MCF 10A (cell line): Measurements from ENCODE around the gene WDR59. TPM values are rescaled to one million over a fixed set of nuclear protein-coding genes. Genes with fewer than 3 reads are reported as not detected.

Source experiments
- BruUV-seq: library from RNA; stranded (reverse); fragments of 400-500 nt; replicated peaks from 2 replicates; lab custom pipeline; 2021; lab: Mats Ljungman, UMichigan
- CTCF ChIA-PET: fragments of 300-600 bp; sonication (Branson Sonifier 250); formaldehyde crosslinking; extraction: SDS; loops from one replicate; lab custom pipeline; 2021; ENCODE audit warnings: antibody characterized with exemption, inconsistent platforms; lab: Yijun Ruan, JAX
- POLR2A ChIA-PET: fragments of 300-600, 350-650 bp; sonication (Branson Sonifier 250); formaldehyde crosslinking; extraction: SDS; loops from one replicate; lab custom pipeline; 2020; ENCODE audit warnings: antibody characterized with exemption, inconsistent platforms; lab: Yijun Ruan, JAX
- DNase-seq: peaks from one replicate; pipeline ENCODE4 v3.0.0-alpha.2; 2018; ENCODE audit not compliant: unreplicated experiment
- H3K27ac Mint-ChIP-seq: one replicate; pipeline ENCODE4 v1.8.0; 2022; ENCODE audit warnings: mild to moderate bottlenecking, low read depth, mixed read lengths; ENCODE audit not compliant: unreplicated experiment
- H3K27me3 Mint-ChIP-seq: one replicate; pipeline ENCODE4 v1.8.0; 2022; ENCODE audit warnings: mixed read lengths; ENCODE audit not compliant: insufficient read depth, unreplicated experiment
- H3K36me3 Mint-ChIP-seq: one replicate; pipeline ENCODE4 v1.8.0; 2022; ENCODE audit warnings: mild to moderate bottlenecking, moderate library complexity, mixed read lengths; ENCODE audit not compliant: insufficient read depth, unreplicated experiment
- H3K4me1 Mint-ChIP-seq: one replicate; pipeline ENCODE4 v1.8.0; 2022; ENCODE audit warnings: mixed read lengths; ENCODE audit not compliant: insufficient read depth, unreplicated experiment
- H3K4me3 Mint-ChIP-seq: one replicate; pipeline ENCODE4 v1.8.0; 2022; ENCODE audit warnings: mild to moderate bottlenecking, moderate library complexity, mixed read lengths; ENCODE audit not compliant: unreplicated experiment
- H3K9me3 Mint-ChIP-seq: one replicate; pipeline ENCODE4 v1.8.0; 2022; ENCODE audit warnings: mixed read lengths; ENCODE audit not compliant: unreplicated experiment
- intact Hi-C: fragments of 100-400 bp; cut with micrococcal nuclease; formaldehyde crosslinking; loops from 2 replicates; pipeline ENCODE4 v1.14.1; 2022
- total RNA-seq: library from RNA; stranded (reverse); gene quantifications from 2 replicates; pipeline ENCODE4 v1.2.3, GENCODE V29; 2022
- TF ChIP-seq, protein P1 (sequence below): fragments of 200-600 bp; IDR thresholded peaks from one replicate; pipeline ENCODE4 v1.8.0; 2022; ENCODE audit warnings: antibody characterized with exemption, mild to moderate bottlenecking; ENCODE audit not compliant: unreplicated experiment

WDR59 gene
- total RNA-seq, 1 experiment from 2014 or later: 56.1 TPM

DNA sequence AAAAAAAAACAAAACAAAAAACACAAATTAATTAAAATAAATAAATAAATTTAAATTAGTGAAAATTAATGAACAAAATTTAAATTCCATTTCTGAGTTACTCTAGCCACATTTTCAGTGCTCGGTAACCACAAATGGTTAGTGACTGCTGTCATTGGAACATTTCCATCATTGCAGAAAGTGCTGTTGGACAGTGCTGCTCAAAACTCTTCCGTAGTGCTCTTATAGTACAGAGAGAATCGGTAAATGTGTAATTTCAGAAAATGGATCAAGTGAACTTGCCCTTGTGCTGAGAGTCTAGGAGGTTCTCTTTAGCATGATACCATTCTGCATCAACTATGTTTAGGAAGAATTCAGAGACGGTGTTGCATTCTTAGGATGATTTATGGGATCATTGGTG is 37.6 kb upstream of the WDR59 start:
- BruUV-seq: no TSS peak
- intact Hi-C loops: no loop called here
- Mint-ChIP-seq H3K9me3 (peaks cover 12% of the 10 kb centered on the region), H3K27me3 (no peaks in the 10 kb centered on the region), H3K4me3 (no peak overlapping the region), H3K4me1 (no peaks in the 10 kb centered on the region), H3K27ac (no peak overlapping the region), H3K36me3 (peaks cover 6% of the 10 kb centered on the region)
- no peak for DNase-seq
- ChIA-PET POLR2A (interaction anchor here (1.0 kb wide), 1 partner anchor 11 kb away, joined by 3 read pairs; no protein-coding TSS in a partner anchor), CTCF (interaction anchor here (0.7 to 1.3 kb wide), 2 partner anchors 25 to 66 kb away, joined by 3 to 8 read pairs; no protein-coding TSS in a partner anchor)
- TF ChIP-seq, protein P1, sequence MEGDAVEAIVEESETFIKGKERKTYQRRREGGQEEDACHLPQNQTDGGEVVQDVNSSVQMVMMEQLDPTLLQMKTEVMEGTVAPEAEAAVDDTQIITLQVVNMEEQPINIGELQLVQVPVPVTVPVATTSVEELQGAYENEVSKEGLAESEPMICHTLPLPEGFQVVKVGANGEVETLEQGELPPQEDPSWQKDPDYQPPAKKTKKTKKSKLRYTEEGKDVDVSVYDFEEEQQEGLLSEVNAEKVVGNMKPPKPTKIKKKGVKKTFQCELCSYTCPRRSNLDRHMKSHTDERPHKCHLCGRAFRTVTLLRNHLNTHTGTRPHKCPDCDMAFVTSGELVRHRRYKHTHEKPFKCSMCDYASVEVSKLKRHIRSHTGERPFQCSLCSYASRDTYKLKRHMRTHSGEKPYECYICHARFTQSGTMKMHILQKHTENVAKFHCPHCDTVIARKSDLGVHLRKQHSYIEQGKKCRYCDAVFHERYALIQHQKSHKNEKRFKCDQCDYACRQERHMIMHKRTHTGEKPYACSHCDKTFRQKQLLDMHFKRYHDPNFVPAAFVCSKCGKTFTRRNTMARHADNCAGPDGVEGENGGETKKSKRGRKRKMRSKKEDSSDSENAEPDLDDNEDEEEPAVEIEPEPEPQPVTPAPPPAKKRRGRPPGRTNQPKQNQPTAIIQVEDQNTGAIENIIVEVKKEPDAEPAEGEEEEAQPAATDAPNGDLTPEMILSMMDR: no peak

DNA sequence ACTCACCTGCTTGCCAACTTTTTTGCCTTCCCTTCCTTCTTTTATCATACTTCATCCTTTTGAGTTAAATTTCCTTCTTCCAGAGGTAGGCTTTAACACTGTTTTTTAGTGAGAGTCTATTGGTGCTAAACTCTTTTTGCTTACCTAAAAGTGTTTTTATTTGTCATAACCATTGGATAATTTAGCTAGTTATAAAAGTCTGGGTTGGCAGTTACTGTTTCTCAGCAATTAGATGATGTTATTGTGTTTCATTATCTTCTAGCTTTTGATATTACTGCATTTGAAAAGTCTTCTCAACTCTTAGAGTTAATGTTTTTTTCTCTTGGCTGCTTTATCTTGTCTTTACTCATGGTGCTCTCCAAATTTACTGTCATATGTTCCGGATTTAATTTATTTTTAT is 36.5 kb upstream of the WDR59 start:
- TF ChIP-seq, protein P1: no peak
- no peaks in the 10 kb centered on the region for H3K4me1 Mint-ChIP-seq
- no peak for DNase-seq
- H3K36me3 Mint-ChIP-seq: peaks cover 6% of the 10 kb centered on the region
- CTCF ChIA-PET: no interaction called here
- H3K27me3 Mint-ChIP-seq: no peaks in the 10 kb centered on the region
- intact Hi-C loops: no loop called here
- no TSS peak for BruUV-seq
- no peak overlapping the region for H3K27ac Mint-ChIP-seq
- H3K4me3 Mint-ChIP-seq: no peak overlapping the region
- peaks cover 12% of the 10 kb centered on the region for H3K9me3 Mint-ChIP-seq
- POLR2A ChIA-PET: no interaction called here

- intact Hi-C loops: no loop called here
- no peak overlapping the region for H3K27ac Mint-ChIP-seq
- H3K4me3 Mint-ChIP-seq: no peak overlapping the region
- H3K9me3 Mint-ChIP-seq: peaks cover 12% of the 10 kb centered on the region
- H3K36me3 Mint-ChIP-seq: peaks cover 6% of the 10 kb centered on the region
- POLR2A ChIA-PET: no interaction called here
- TF ChIP-seq, protein P1: no peak
- H3K27me3 Mint-ChIP-seq: no peaks in the 10 kb centered on the region
- DNase-seq: no peak
- H3K4me1 Mint-ChIP-seq: no peaks in the 10 kb centered on the region
- BruUV-seq: no TSS peak
- CTCF ChIA-PET: interaction anchor here (1.0 kb wide), 1 partner anchor 49 kb away, joined by 5 read pairs; no protein-coding TSS in a partner anchor
These were observed 34.7 kb upstream of the WDR59 start for GRCh38 chr16:75019586-75019985.

DNA sequence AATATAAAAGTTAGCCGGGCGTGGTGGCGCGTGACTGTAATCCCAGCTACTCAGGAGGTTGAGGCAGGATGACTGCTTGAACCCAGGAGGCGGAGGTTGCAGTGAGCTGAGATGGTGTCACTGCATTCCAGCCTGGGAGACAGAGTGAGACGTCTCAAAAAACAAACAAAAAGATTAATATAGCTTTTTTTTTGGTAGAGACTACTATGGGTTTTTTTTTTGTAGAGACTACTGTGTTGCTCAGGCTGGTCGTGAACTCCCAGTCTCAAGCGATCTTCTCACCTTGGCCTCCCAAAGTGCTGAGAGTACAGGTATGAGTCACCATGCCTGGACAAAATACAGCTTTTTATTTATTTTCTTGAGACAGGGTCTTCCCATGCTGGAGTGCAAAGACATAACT is 34.1 kb upstream of the WDR59 start:
- no peak overlapping the region for H3K27ac Mint-ChIP-seq
- peaks cover 12% of the 10 kb centered on the region for H3K9me3 Mint-ChIP-seq
- intact Hi-C loops: no loop called here
- POLR2A ChIA-PET: no interaction called here
- no TSS peak for BruUV-seq
- TF ChIP-seq, protein P1: no peak
- CTCF ChIA-PET: interaction anchor here (1.0 kb wide), 1 partner anchor 49 kb away, joined by 5 read pairs; no protein-coding TSS in a partner anchor
- H3K4me3 Mint-ChIP-seq: no peak overlapping the region
- peaks cover 11% of the 10 kb centered on the region for H3K36me3 Mint-ChIP-seq
- no peaks in the 10 kb centered on the region for H3K4me1 Mint-ChIP-seq
- no peak for DNase-seq
- H3K27me3 Mint-ChIP-seq: no peaks in the 10 kb centered on the region
